T-helper 2 cell treated with Interferon-gamma antibody and Interleukin-4, amounts not matched to agents 5 μg/mL and 100 μg/mL, for 36 hours (primary cell): Measurements from ENCODE around the gene POTEJ.
"Not testable (repeated sequence)": the region's sequence is repeated elsewhere in the genome, so short reads cannot be mapped to it uniquely, and the experiment has no call there.

Experiments
- DNase-seq: peaks from one replicate; pipeline ENCODE4 v3.0.0; 2021; ENCODE audit warnings: low spot score
- H3K27ac Mint-ChIP-seq: one replicate; pipeline ENCODE4 v1.8.0; 2021; ENCODE audit warnings: mild to moderate bottlenecking, mixed read lengths
- H3K27me3 Mint-ChIP-seq: one replicate; pipeline ENCODE4 v1.8.0; 2021; ENCODE audit warnings: low read depth, mixed read lengths
- H3K36me3 Mint-ChIP-seq: one replicate; pipeline ENCODE4 v1.8.0; 2021; ENCODE audit warnings: low read depth, mixed read lengths
- H3K4me1 Mint-ChIP-seq: one replicate; pipeline ENCODE4 v1.8.0; 2021; ENCODE audit warnings: low read depth, mixed read lengths
- H3K4me3 Mint-ChIP-seq: one replicate; pipeline ENCODE4 v1.8.0; 2022; ENCODE audit warnings: mild to moderate bottlenecking, moderate library complexity, mixed read lengths
- H3K9me3 Mint-ChIP-seq: one replicate; pipeline ENCODE4 v1.8.0; 2021; ENCODE audit warnings: mixed read lengths

POTEJ gene

GRCh38 chr2:130592791-130593414 lies 18.3 kb upstream of the POTEJ start:
- not testable (repeated sequence) for H3K36me3 Mint-ChIP-seq, H3K4me1 Mint-ChIP-seq, H3K9me3 Mint-ChIP-seq, H3K27ac Mint-ChIP-seq, DNase-seq, H3K4me3 Mint-ChIP-seq, H3K27me3 Mint-ChIP-seq

GRCh38 chr2:130594011-130594410 lies 17.2 kb upstream of the POTEJ start:
- not testable (repeated sequence) for H3K4me1 Mint-ChIP-seq, H3K9me3 Mint-ChIP-seq, H3K4me3 Mint-ChIP-seq, DNase-seq, H3K27me3 Mint-ChIP-seq, H3K36me3 Mint-ChIP-seq, H3K27ac Mint-ChIP-seq

- H3K4me3 Mint-ChIP-seq, DNase-seq, H3K9me3 Mint-ChIP-seq, H3K27me3 Mint-ChIP-seq, H3K27ac Mint-ChIP-seq, H3K4me1 Mint-ChIP-seq, H3K36me3 Mint-ChIP-seq: not testable (repeated sequence)
These were observed 14.5 kb upstream of the POTEJ start for GRCh38 chr2:130596757-130597156.

- H3K27me3 Mint-ChIP-seq, H3K36me3 Mint-ChIP-seq, H3K9me3 Mint-ChIP-seq, DNase-seq, H3K4me3 Mint-ChIP-seq, H3K4me1 Mint-ChIP-seq, H3K27ac Mint-ChIP-seq: not testable (repeated sequence)
These were observed 13.2 kb upstream of the POTEJ start for GRCh38 chr2:130597994-130598393.

GRCh38 chr2:130598463-130598862 lies 12.8 kb upstream of the POTEJ start:
- not testable (repeated sequence) for H3K27me3 Mint-ChIP-seq, H3K4me3 Mint-ChIP-seq, H3K27ac Mint-ChIP-seq, H3K9me3 Mint-ChIP-seq, H3K4me1 Mint-ChIP-seq, H3K36me3 Mint-ChIP-seq, DNase-seq

GRCh38 chr2:130599393-130599792 lies 11.8 kb upstream of the POTEJ start, which contains the start of gene CFC1:
Gene CFC1 (minus strand): TSS chr2:130599575. CDS start chr2:130599287, 288 bp downstream.
- H3K36me3 Mint-ChIP-seq, DNase-seq, H3K27me3 Mint-ChIP-seq, H3K4me1 Mint-ChIP-seq, H3K4me3 Mint-ChIP-seq, H3K27ac Mint-ChIP-seq, H3K9me3 Mint-ChIP-seq: not testable (repeated sequence)

- not testable (repeated sequence) for H3K9me3 Mint-ChIP-seq, H3K36me3 Mint-ChIP-seq, H3K4me1 Mint-ChIP-seq
These were observed 11.3 kb upstream of the POTEJ start for GRCh38 chr2:130599926-130600325.

GRCh38 chr2:130601648-130602302 lies 9.5 kb upstream of the POTEJ start:
- not testable (repeated sequence) for DNase-seq, H3K4me1 Mint-ChIP-seq, H3K27me3 Mint-ChIP-seq, H3K4me3 Mint-ChIP-seq, H3K27ac Mint-ChIP-seq, H3K9me3 Mint-ChIP-seq, H3K36me3 Mint-ChIP-seq

More at GRCh38 chr2:130599926-130600325, 11.3 kb upstream of the POTEJ start:
- H3K4me3 Mint-ChIP-seq, H3K27me3 Mint-ChIP-seq, DNase-seq, H3K27ac Mint-ChIP-seq: not testable (repeated sequence)

GRCh38 chr2:130608276-130609001 lies 2.8 kb upstream of the POTEJ start:
- H3K4me3 Mint-ChIP-seq, DNase-seq, H3K4me1 Mint-ChIP-seq, H3K27me3 Mint-ChIP-seq, H3K36me3 Mint-ChIP-seq, H3K27ac Mint-ChIP-seq, H3K9me3 Mint-ChIP-seq: not testable (repeated sequence)

GRCh38 chr2:130609002-130609920 lies 2.0 kb upstream of the POTEJ start:
- not testable (repeated sequence) for H3K4me1 Mint-ChIP-seq, H3K27me3 Mint-ChIP-seq, DNase-seq, H3K4me3 Mint-ChIP-seq, H3K36me3 Mint-ChIP-seq, H3K9me3 Mint-ChIP-seq, H3K27ac Mint-ChIP-seq

GRCh38 chr2:130610486-130610885 lies 754 bp upstream of the POTEJ start:
- not testable (repeated sequence) for H3K36me3 Mint-ChIP-seq, H3K27ac Mint-ChIP-seq, H3K27me3 Mint-ChIP-seq, DNase-seq, H3K4me3 Mint-ChIP-seq, H3K4me1 Mint-ChIP-seq, H3K9me3 Mint-ChIP-seq

GRCh38 chr2:130628784-130629475 lies 17.7 kb downstream of the POTEJ start:
- H3K36me3 Mint-ChIP-seq, H3K4me1 Mint-ChIP-seq, H3K4me3 Mint-ChIP-seq, DNase-seq, H3K9me3 Mint-ChIP-seq, H3K27ac Mint-ChIP-seq, H3K27me3 Mint-ChIP-seq: not testable (repeated sequence)

- not testable (repeated sequence) for H3K36me3 Mint-ChIP-seq, DNase-seq, H3K4me1 Mint-ChIP-seq, H3K9me3 Mint-ChIP-seq, H3K27ac Mint-ChIP-seq, H3K4me3 Mint-ChIP-seq, H3K27me3 Mint-ChIP-seq
These were observed 27.7 kb downstream of the POTEJ start for GRCh38 chr2:130638973-130639372.
